H1 (cell line): ENCODE data around the gene UNC13C. TPM values are rescaled to one million over a fixed set of nuclear protein-coding genes. Genes with fewer than 3 reads are reported as not detected.

ENCODE experiments used
- CTCF ChIA-PET: fragments of 300-600 bp; sonication (Branson Sonifier 250); formaldehyde crosslinking; loops from one replicate; lab custom pipeline; 2021; ENCODE audit not compliant: partially characterized antibody; lab: Charles Lee
- POLR2A ChIA-PET: fragments of 300-600 bp; sonication (Branson Sonifier 250); formaldehyde crosslinking; loops from one replicate; lab custom pipeline; 2021; ENCODE audit warnings: inconsistent platforms; ENCODE audit not compliant: partially characterized antibody; lab: Charles Lee
- DNase-seq, 2 experiments: peaks; one replicate each; pipeline versions ENCODE4 v3.0.0 to v3.0.0-alpha.2; 2010 to 2022; ENCODE audit warnings: low spot score in 2 of 2, low read depth in 1 of 2, mixed read lengths in 1 of 2
- FAIRE-seq: peaks from 2 replicates; lab custom pipeline; 2011; peaks lifted over from hg19 to GRCh38; lab: Jason Lieb, UNC
- H2AFZ ChIP-seq: 2 replicates; pipeline ENCODE4 v1.8.1; 2012; ENCODE audit warnings: low read length, inconsistent platforms
- H2AK5ac ChIP-seq: 2 replicates; pipeline ENCODE4 v1.6.1; 2013; ENCODE audit warnings: low read depth, low read length
- H2BK120ac ChIP-seq: replicated peaks from 2 replicates; pipeline ENCODE3; 2013; ENCODE audit warnings: low read depth, low read length, inconsistent platforms
- H2BK12ac ChIP-seq: 2 replicates; pipeline ENCODE4 v1.6.1; 2013; ENCODE audit warnings: low read depth, low read length
- H2BK15ac ChIP-seq: 2 replicates; pipeline ENCODE4 v1.6.1; 2013; ENCODE audit warnings: low read length
- H2BK20ac ChIP-seq: 2 replicates; pipeline ENCODE4 v1.6.1; 2013; ENCODE audit warnings: low read length
- H2BK5ac ChIP-seq: 2 replicates; pipeline ENCODE4 v1.6.1; 2013; ENCODE audit warnings: low read depth, low read length
- H3K14ac ChIP-seq: 2 replicates; pipeline ENCODE4 v1.6.1; 2013; ENCODE audit warnings: inconsistent platforms; ENCODE audit not compliant: insufficient read length
- H3K18ac ChIP-seq: 2 replicates; pipeline ENCODE4 v1.6.1; 2013; ENCODE audit warnings: low read length; ENCODE audit errors: extremely low read depth
- H3K23ac ChIP-seq: 2 replicates; pipeline ENCODE4 v1.6.1; 2013; ENCODE audit warnings: inconsistent platforms; ENCODE audit not compliant: insufficient read length
- H3K23me2 ChIP-seq: 2 replicates; pipeline ENCODE4 v1.6.1; 2013; ENCODE audit warnings: low read depth, low read length
- H3K27ac ChIP-seq: 2 replicates; pipeline ENCODE4 v1.6.1; 2011; ENCODE audit warnings: low read depth, low read length, inconsistent platforms
- H3K27me3 ChIP-seq, 4 experiments: replicated peaks in 1 of 4; 1 replicate in 1 of 4; 2 replicates in 3 of 4; pipeline versions ENCODE4 v1.6.1 to v1.8.1; 2011 to 2013; ENCODE audit warnings: low read length in 3 of 4, mild to moderate bottlenecking in 3 of 4, inconsistent platforms in 2 of 4, mixed read lengths in 2 of 4, moderate library complexity in 1 of 4; ENCODE audit not compliant: control insufficient read depth in 3 of 4, insufficient read depth in 3 of 4; ENCODE audit errors: extremely low read depth in 1 of 4
- H3K36me3 ChIP-seq, 4 experiments: 2 replicates each; pipeline versions ENCODE4 v1.6.1 to v1.8.1; 2011 to 2013; ENCODE audit warnings: mild to moderate bottlenecking in 4 of 4, low read length in 3 of 4, moderate library complexity in 2 of 4, control low read depth in 1 of 4, inconsistent platforms in 1 of 4; ENCODE audit not compliant: insufficient read depth in 4 of 4, control insufficient read depth in 2 of 4
- H3K4ac ChIP-seq: replicated peaks from 2 replicates; pipeline ENCODE3; 2013; ENCODE audit warnings: low read length, low read depth, mixed read lengths, inconsistent platforms; ENCODE audit not compliant: insufficient read length
- H3K4me1 ChIP-seq, 4 experiments: replicated peaks in 1 of 4; 1 replicate in 1 of 4; 2 replicates in 3 of 4; pipeline versions ENCODE4 v1.6.1 to v1.8.1; 2011 to 2013; ENCODE audit warnings: low read length in 3 of 4, inconsistent platforms in 2 of 4, mixed read lengths in 1 of 4; ENCODE audit not compliant: insufficient read depth in 4 of 4, control insufficient read depth in 3 of 4
- H3K4me2 ChIP-seq, 2 experiments: 2 replicates each; pipeline versions ENCODE4 v1.6.1 to v1.8.1; 2011 to 2013; ENCODE audit warnings: low read depth in 2 of 2, low read length in 2 of 2, control low read depth in 1 of 2, inconsistent platforms in 1 of 2, mild to moderate bottlenecking in 1 of 2; ENCODE audit not compliant: insufficient read depth in 1 of 2
- H3K4me3 ChIP-seq, 4 experiments: fragments of 200-600, 300-600 bp in 1 of 4; sonication (generic), shearing (Covaris generic), sonication (Bioruptor Twin) in 1 of 4; 2 replicates each; pipeline versions ENCODE4 v1.5.1 to v1.8.1; 2011 to 2016; ENCODE audit warnings: low read length in 4 of 4, low read depth in 3 of 4, control low read depth in 2 of 4, inconsistent platforms in 2 of 4, mild to moderate bottlenecking in 2 of 4, mixed read lengths in 1 of 4, moderate library complexity in 1 of 4; ENCODE audit not compliant: insufficient read depth in 2 of 4; ENCODE audit errors: extremely low read depth in 1 of 4
- H3K56ac ChIP-seq: replicated peaks from 2 replicates; pipeline ENCODE3; 2013; ENCODE audit warnings: low read depth, mild to moderate bottlenecking, mixed read lengths, low read length, inconsistent platforms; ENCODE audit not compliant: insufficient read length
- H3K79me1 ChIP-seq: 2 replicates; pipeline ENCODE4 v1.6.1; 2013; ENCODE audit warnings: low read depth, low read length, control low read depth
- H3K79me2 ChIP-seq, 2 experiments: 2 replicates each; pipeline versions ENCODE4 v1.6.1 to v1.8.1; 2012 to 2013; ENCODE audit warnings: low read length in 2 of 2, mild to moderate bottlenecking in 2 of 2, inconsistent platforms in 1 of 2; ENCODE audit not compliant: insufficient read depth in 2 of 2, control insufficient read depth in 1 of 2
- H3K9ac ChIP-seq, 4 experiments: replicated peaks in 1 of 4; 1 replicate in 1 of 4; 2 replicates in 3 of 4; pipeline versions ENCODE4 v1.6.1 to v1.8.1; 2011 to 2013; ENCODE audit warnings: low read depth in 3 of 4, low read length in 3 of 4, control low read depth in 2 of 4, mild to moderate bottlenecking in 2 of 4, moderate library complexity in 2 of 4, inconsistent platforms in 1 of 4; ENCODE audit errors: extremely low read depth in 1 of 4
- H3K9me3 ChIP-seq, 2 experiments: 2 replicates each; pipeline versions ENCODE4 v1.6.1 to v1.8.1; 2012 to 2013; ENCODE audit warnings: mild to moderate bottlenecking in 2 of 2, moderate library complexity in 2 of 2, control low read depth in 1 of 2, inconsistent platforms in 1 of 2, low read depth in 1 of 2, low read length in 1 of 2, mixed read lengths in 1 of 2; ENCODE audit not compliant: insufficient read depth in 2 of 2
- H4K20me1 ChIP-seq, 2 experiments: replicated peaks in 1 of 2; 2 replicates each; pipeline versions ENCODE3 to v1.8.1; 2011 to 2013; ENCODE audit warnings: inconsistent platforms in 2 of 2, low read length in 2 of 2, mild to moderate bottlenecking in 1 of 2; ENCODE audit not compliant: insufficient read depth in 2 of 2, control insufficient read depth in 1 of 2
- H4K5ac ChIP-seq: 2 replicates; pipeline ENCODE4 v1.6.1; 2013; ENCODE audit warnings: low read length, low read depth, mixed read lengths, inconsistent platforms; ENCODE audit not compliant: insufficient read length
- H4K8ac ChIP-seq: 2 replicates; pipeline ENCODE4 v1.8.0; 2013; ENCODE audit warnings: mild to moderate bottlenecking, moderate library complexity, low read length, inconsistent platforms; ENCODE audit not compliant: insufficient read depth; ENCODE audit errors: extremely low read depth
- H4K91ac ChIP-seq: replicated peaks from 2 replicates; pipeline ENCODE3; 2013; ENCODE audit warnings: low read length, mixed read lengths, inconsistent platforms; ENCODE audit not compliant: insufficient read length
- BACH1 ChIP-seq: IDR thresholded peaks from 2 replicates; pipeline ENCODE4 v1.6.1; 2012; ENCODE audit warnings: low read length, improper control_type of control experiment
- BCL11A ChIP-seq, 2 experiments: IDR thresholded peaks; one replicate each; pipeline ENCODE4 v1.6.1; 2011; ENCODE audit warnings: low read depth in 2 of 2, low read length in 2 of 2, mild to moderate bottlenecking in 2 of 2
- WGBS, 2 experiments: shearing (Covaris generic) in 1 of 2; methylation state at CpG; one replicate each; pipeline versions ENCODE4 v1.1.6 to v1.1.7; 2013 to 2015; ENCODE audit warnings: low lambda C conversion rate in 2 of 2, mixed read lengths in 2 of 2, inconsistent platforms in 1 of 2, low coverage in 1 of 2, missing lambda C conversion rate in 1 of 2; ENCODE audit not compliant: insufficient replicate concordance in 2 of 2, insufficient coverage in 1 of 2, insufficient read length in 1 of 2; ENCODE audit errors: extremely low coverage in 1 of 2, missing lambda C conversion rate in 1 of 2; 5-methylcytosine and 5-hydroxymethylcytosine counted together
- polyA plus RNA-seq, 7 experiments: library from polyadenylated mRNA; depleted of rRNA in 3 of 7; stranded (reverse) in 5 of 7; unstranded in 2 of 7; fragments of >200 nt in 5 of 7; fragments of 200-250 nt in 2 of 7; gene quantifications; 1 replicate in 5 of 7; 2 replicates in 1 of 7; 4 replicates in 1 of 7; pipeline versions ENCODE4 v1.2.1 to v1.2.3, GENCODE V29; 2011 to 2013; ENCODE audit warnings: missing spikeins in 2 of 7, mixed read lengths in 2 of 7
- total RNA-seq: library from RNA; stranded (reverse); fragmentation: NEBNext Ultra II Directional; extraction: Animal tissue kit (Norgen Biotek cat#: 25700); gene quantifications from 2 replicates; pipeline ENCODE4 v1.2.1, GENCODE V29; 2021

UNC13C gene
- total and polyA plus RNA-seq, 2 of the 8 experiments (the other 6 are each of a cell fraction or from before 2014, with no cell fraction given): 0.02 to 0.13 TPM

- H3K4me1 ChIP-seq: peaks cover 0 to 3% (median 0%) of the 10 kb centered on the region in 4 experiments; a peak in 2 of 7 replicates
- H3K36me3 ChIP-seq: no peaks in the 10 kb centered on the region
- ChIA-PET CTCF (no interaction called here), POLR2A (no interaction called here)
- no peak for FAIRE-seq
- no peak overlapping the region for H4K91ac ChIP-seq
- H3K9ac ChIP-seq: no peak overlapping the region
- no peak overlapping the region for H2AK5ac ChIP-seq
- H3K4me2 ChIP-seq: no peak overlapping the region
- no peak overlapping the region for H3K56ac ChIP-seq
- H2BK12ac ChIP-seq: no peak overlapping the region
- WGBS, 2 experiments: 88% methylated on average over 1 of the region's 1 CpG; no CpG with 5 or more reads in 1 of the 2 experiments
- no peaks in the 10 kb centered on the region for H3K79me1 ChIP-seq
- no peaks in the 10 kb centered on the region for H3K23me2 ChIP-seq
- H2BK20ac ChIP-seq: no peak overlapping the region
- no peak overlapping the region for H2BK15ac ChIP-seq
- no peaks in the 10 kb centered on the region; a peak in 1 of 7 replicates for H3K27me3 ChIP-seq
- no peaks in the 10 kb centered on the region for H3K79me2 ChIP-seq
- H4K8ac ChIP-seq: no peak overlapping the region
- no peak overlapping the region for H3K23ac ChIP-seq
- no peak overlapping the region for H3K27ac ChIP-seq
- H3K14ac ChIP-seq: no peak overlapping the region
- H2BK5ac ChIP-seq: no peak overlapping the region
- H3K4me3 ChIP-seq: no peak overlapping the region
- no peak overlapping the region for H2BK120ac ChIP-seq
- no peak overlapping the region for H2AFZ ChIP-seq
- H3K18ac ChIP-seq: no peak overlapping the region
- H4K20me1 ChIP-seq: no peaks in the 10 kb centered on the region
- no peak overlapping the region for H4K5ac ChIP-seq
- H3K9me3 ChIP-seq: no peaks in the 10 kb centered on the region
- no peak for DNase-seq
- H3K4ac ChIP-seq: no peak overlapping the region
- no peak for TF ChIP-seq BCL11A (IDR thresholded peaks at IDR 0.05; ENCODE audit: low read depth in 2 of 2, low read length in 2 of 2)
- TF ChIP-seq BACH1: no peak
These were observed 526.5 kb downstream of the UNC13C start for GRCh38 chr15:54504695-54505094.
